Measurements from ENCODE around the gene KLHL42. TPM values are rescaled to one million over a fixed set of nuclear protein-coding genes. Genes with fewer than 3 reads are reported as not detected.

KLHL42 gene
- total and polyA plus RNA-seq, 4 experiments from 2014 or later, result 10.8 to 20.5 (median 16.0) TPM

- Mint-ChIP-seq H3K27ac (no peak overlapping the region), H3K4me3 (no peak overlapping the region), H3K27me3 (no peaks in the 10 kb centered on the region), H3K36me3 (peaks cover 37 to 53% of the 10 kb centered on the region in 2 donors), H3K4me1 (peaks cover 9 to 25% (median 20%) of the 10 kb centered on the region in 4 donors), H3K9me3 (no peaks in the 10 kb centered on the region)
- H3K9me3 ChIP-seq (ENCODE audit: control insufficient read depth in 1 of 2, low read length in 2 of 2), result no peaks in the 10 kb centered on the region
- ChIA-PET CTCF (ENCODE audit: partially characterized antibody) (interaction anchor here (2.8 kb wide), 1 partner anchor 24 kb away, joined by 17 read pairs; no protein-coding TSS in a partner anchor), POLR2A (ENCODE audit: partially characterized antibody) (no interaction called here)
- intact Hi-C loops (cut with micrococcal nuclease), result no loop called here
- peaks cover 9% of the 10 kb centered on the region for H3K4me1 ChIP-seq (ENCODE audit: insufficient read depth, low read length)
- H3K27ac ChIP-seq (ENCODE audit: low read depth, low read length), result no peak overlapping the region
- no peak overlapping the region for H3K4me3 ChIP-seq (ENCODE audit: low read length in 2 of 2)
- DNase-seq, result no peak
- H3K36me3 ChIP-seq (ENCODE audit: insufficient read depth, low read length), result peaks cover 17% of the 10 kb centered on the region
- H3K27me3 ChIP-seq (ENCODE audit: insufficient read depth, low read length), result no peaks in the 10 kb centered on the region
Measured at GRCh38 chr12:27797301-27798025, 17.4 kb downstream of the KLHL42 start.

- H3K27me3 Mint-ChIP-seq, result no peaks in the 10 kb centered on the region
- peak overlapping the region in 3 of 8 donors; percentile 2 to 21 (median 4) for H3K4me3 Mint-ChIP-seq
- ChIA-PET POLR2A (ENCODE audit: partially characterized antibody) (interaction anchor here (1.4 kb wide), 1 partner anchor 21 kb away, joined by 8 read pairs; the partner anchor contains the start of genes KLHL42 and MANSC4), CTCF (ENCODE audit: partially characterized antibody) (no interaction called here)
- peaks cover 9% of the 10 kb centered on the region for H3K4me1 ChIP-seq (ENCODE audit: insufficient read depth, low read length)
- intact Hi-C loops (cut with micrococcal nuclease), result no loop called here
- peaks cover 10% of the 10 kb centered on the region for H3K36me3 ChIP-seq (ENCODE audit: insufficient read depth, low read length)
- DNase-seq, result no peak
- no peaks in the 10 kb centered on the region for H3K9me3 Mint-ChIP-seq
- H3K4me3 ChIP-seq (ENCODE audit: low read length in 2 of 2), result no peak overlapping the region
- peak overlapping the region; percentile 32 to 70 (median 38) for H3K27ac Mint-ChIP-seq
- no peak overlapping the region for H3K27ac ChIP-seq (ENCODE audit: low read depth, low read length)
- peaks cover 9 to 30% (median 21%) of the 10 kb centered on the region in 4 donors for H3K4me1 Mint-ChIP-seq
- H3K36me3 Mint-ChIP-seq, result peaks cover 25 to 31% of the 10 kb centered on the region in 2 donors
- H3K9me3 ChIP-seq (ENCODE audit: control insufficient read depth in 1 of 2, low read length in 2 of 2), result no peaks in the 10 kb centered on the region
- H3K27me3 ChIP-seq (ENCODE audit: insufficient read depth, low read length), result no peaks in the 10 kb centered on the region
Measured at GRCh38 chr12:27800819-27801218, 20.8 kb downstream of the KLHL42 start.

GRCh38 chr12:27801630-27802029, 21.6 kb downstream of the KLHL42 start:
- Mint-ChIP-seq H3K27ac (peak overlapping the region in 5 of 7 donors; percentile 13 to 51 (median 38)), H3K36me3 (peaks cover 24 to 25% of the 10 kb centered on the region in 2 donors), H3K27me3 (peaks cover 0 to 2% of the 10 kb centered on the region in 2 donors), H3K4me3 (no peak overlapping the region), H3K4me1 (peaks cover 11 to 38% (median 28%) of the 10 kb centered on the region in 4 donors), H3K9me3 (no peaks in the 10 kb centered on the region)
- intact Hi-C loops (cut with micrococcal nuclease), result no loop called here
- Histone ChIP-seq H3K9me3 (ENCODE audit: control insufficient read depth in 1 of 2, low read length in 2 of 2) (no peaks in the 10 kb centered on the region), H3K4me1 (ENCODE audit: insufficient read depth, low read length) (peaks cover 9% of the 10 kb centered on the region), H3K27me3 (ENCODE audit: insufficient read depth, low read length) (no peaks in the 10 kb centered on the region), H3K36me3 (ENCODE audit: insufficient read depth, low read length) (peaks cover 10% of the 10 kb centered on the region), H3K4me3 (ENCODE audit: low read length in 2 of 2) (no peak overlapping the region), H3K27ac (ENCODE audit: low read depth, low read length) (no peak overlapping the region)
- POLR2A ChIA-PET (ENCODE audit: partially characterized antibody), result no interaction called here
- CTCF ChIA-PET (ENCODE audit: partially characterized antibody), result no interaction called here
- no peak for DNase-seq

GRCh38 chr12:27802511-27802910, 22.5 kb downstream of the KLHL42 start:
- CTCF ChIA-PET (ENCODE audit: partially characterized antibody), result no interaction called here
- no peaks in the 10 kb centered on the region for H3K9me3 ChIP-seq (ENCODE audit: control insufficient read depth in 1 of 2, low read length in 2 of 2)
- no peak overlapping the region for H3K27ac ChIP-seq (ENCODE audit: low read depth, low read length)
- no peak for DNase-seq
- Mint-ChIP-seq H3K4me1 (peaks cover 15 to 47% (median 34%) of the 10 kb centered on the region in 4 donors), H3K36me3 (peaks cover 15 to 16% of the 10 kb centered on the region in 2 donors), H3K27ac (peak overlapping the region in 1 of 7 donors; percentile 36), H3K27me3 (peaks cover 0 to 2% of the 10 kb centered on the region in 2 donors), H3K9me3 (no peaks in the 10 kb centered on the region), H3K4me3 (no peak overlapping the region)
- no peaks in the 10 kb centered on the region for H3K27me3 ChIP-seq (ENCODE audit: insufficient read depth, low read length)
- POLR2A ChIA-PET (ENCODE audit: partially characterized antibody), result no interaction called here
- intact Hi-C loops (cut with micrococcal nuclease), result no loop called here
- H3K4me3 ChIP-seq (ENCODE audit: low read length in 2 of 2), result no peak overlapping the region
- H3K36me3 ChIP-seq (ENCODE audit: insufficient read depth, low read length), result peaks cover 6% of the 10 kb centered on the region
- peaks cover 12% of the 10 kb centered on the region for H3K4me1 ChIP-seq (ENCODE audit: insufficient read depth, low read length)

GRCh38 chr12:27802936-27803335, 22.9 kb downstream of the KLHL42 start:
- peaks cover 16 to 50% (median 36%) of the 10 kb centered on the region in 4 donors for H3K4me1 Mint-ChIP-seq
- peak overlapping the region in 2 of 7 donors; percentile 36 to 60 for H3K27ac Mint-ChIP-seq
- CTCF ChIA-PET (ENCODE audit: partially characterized antibody), result no interaction called here
- Histone ChIP-seq H3K27ac (ENCODE audit: low read depth, low read length) (no peak overlapping the region), H3K9me3 (ENCODE audit: control insufficient read depth in 1 of 2, low read length in 2 of 2) (no peaks in the 10 kb centered on the region), H3K4me3 (ENCODE audit: low read length in 2 of 2) (no peak overlapping the region), H3K4me1 (ENCODE audit: insufficient read depth, low read length) (peaks cover 14% of the 10 kb centered on the region), H3K27me3 (ENCODE audit: insufficient read depth, low read length) (no peaks in the 10 kb centered on the region), H3K36me3 (ENCODE audit: insufficient read depth, low read length) (peaks cover 2% of the 10 kb centered on the region)
- H3K4me3 Mint-ChIP-seq, result no peak overlapping the region
- H3K27me3 Mint-ChIP-seq, result peaks cover 0 to 2% of the 10 kb centered on the region in 2 donors
- peaks cover 12% of the 10 kb centered on the region in 2 donors for H3K36me3 Mint-ChIP-seq
- no peak for DNase-seq
- intact Hi-C loops (cut with micrococcal nuclease), result no loop called here
- H3K9me3 Mint-ChIP-seq, result no peaks in the 10 kb centered on the region
- POLR2A ChIA-PET (ENCODE audit: partially characterized antibody), result no interaction called here

GRCh38 chr12:27805238-27805637, 25.2 kb downstream of the KLHL42 start:
- ChIA-PET POLR2A (ENCODE audit: partially characterized antibody) (interaction anchor here (0.7 to 2.2 kb wide), 2 partner anchors 17 to 25 kb away, joined by 3 to 6 read pairs; partner anchors contain the start of genes KLHL42 and MANSC4), CTCF (ENCODE audit: partially characterized antibody) (interaction anchor here (0.9 to 2.8 kb wide), 2 partner anchors 16 to 18 kb away, joined by 3 to 13 read pairs; no protein-coding TSS in a partner anchor)
- Mint-ChIP-seq H3K27me3 (peaks cover 0 to 2% of the 10 kb centered on the region in 2 donors), H3K4me1 (peaks cover 14 to 50% (median 34%) of the 10 kb centered on the region in 4 donors), H3K9me3 (no peaks in the 10 kb centered on the region), H3K27ac (no peak overlapping the region), H3K4me3 (no peak overlapping the region), H3K36me3 (no peaks in the 10 kb centered on the region)
- Histone ChIP-seq H3K27me3 (ENCODE audit: insufficient read depth, low read length) (no peaks in the 10 kb centered on the region), H3K4me1 (ENCODE audit: insufficient read depth, low read length) (peaks cover 12% of the 10 kb centered on the region), H3K36me3 (ENCODE audit: insufficient read depth, low read length) (no peaks in the 10 kb centered on the region), H3K9me3 (ENCODE audit: control insufficient read depth in 1 of 2, low read length in 2 of 2) (no peaks in the 10 kb centered on the region), H3K4me3 (ENCODE audit: low read length in 2 of 2) (no peak overlapping the region), H3K27ac (ENCODE audit: low read depth, low read length) (no peak overlapping the region)
- intact Hi-C loops (cut with micrococcal nuclease), result no loop called here
- no peak for DNase-seq

GRCh38 chr12:27806259-27806658, 26.2 kb downstream of the KLHL42 start:
- Mint-ChIP-seq H3K4me3 (peak overlapping the region in 6 of 8 donors; percentile 49 to 84 (median 76)), H3K4me1 (peaks cover 8 to 40% (median 24%) of the 10 kb centered on the region in 4 donors), H3K27ac (peak overlapping the region in 4 of 7 donors; percentile 14 to 95 (median 78))

More at GRCh38 chr12:27806259-27806658, 26.2 kb downstream of the KLHL42 start:
- CTCF ChIA-PET (ENCODE audit: partially characterized antibody), result interaction anchor here (0.9 to 2.8 kb wide), 2 partner anchors 15 to 19 kb away, joined by 3 to 13 read pairs; no protein-coding TSS in a partner anchor
- H3K27me3 Mint-ChIP-seq, result peaks cover 3 to 6% of the 10 kb centered on the region in 2 donors
- H3K9me3 Mint-ChIP-seq, result no peaks in the 10 kb centered on the region
- Histone ChIP-seq H3K4me1 (ENCODE audit: insufficient read depth, low read length) (peaks cover 4% of the 10 kb centered on the region), H3K27ac (ENCODE audit: low read depth, low read length) (no peak overlapping the region), H3K36me3 (ENCODE audit: insufficient read depth, low read length) (no peaks in the 10 kb centered on the region), H3K9me3 (ENCODE audit: control insufficient read depth in 1 of 2, low read length in 2 of 2) (no peaks in the 10 kb centered on the region), H3K4me3 (ENCODE audit: low read length in 2 of 2) (no peak overlapping the region), H3K27me3 (ENCODE audit: insufficient read depth, low read length) (no peaks in the 10 kb centered on the region)
- intact Hi-C loops (cut with micrococcal nuclease), result no loop called here
- no peaks in the 10 kb centered on the region for H3K36me3 Mint-ChIP-seq
- POLR2A ChIA-PET (ENCODE audit: partially characterized antibody), result interaction anchor here (2.2 kb wide), 1 partner anchor 26 kb away, joined by 6 read pairs; the partner anchor contains the start of genes KLHL42 and MANSC4
- no peak for DNase-seq
